ENCODE results near the gene MARCHF3.

DNA sequence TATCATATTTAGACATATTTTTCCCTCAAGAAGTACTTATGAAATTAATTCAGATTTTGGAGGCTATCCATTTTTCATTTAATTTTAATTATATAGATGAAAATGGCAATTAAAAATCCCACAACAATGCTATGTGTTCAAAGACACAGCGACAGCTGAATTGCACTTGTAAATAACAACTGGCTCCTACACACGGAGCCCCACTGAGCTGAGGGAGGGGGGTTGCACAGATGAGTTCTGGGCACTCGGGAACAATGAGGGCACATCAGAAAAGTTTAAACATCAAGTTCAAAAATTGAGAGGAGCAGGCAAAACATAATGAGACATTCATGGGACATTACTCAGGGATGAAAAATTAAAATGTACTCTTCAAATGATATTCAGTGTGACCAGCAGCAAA lies 104.9 kb downstream of the MARCHF3 start:
- TF ChIP-seq CTCF (IDR thresholded peaks at IDR 0.05): no peak
- no peak for TF ChIP-seq POLR2A (IDR thresholded peaks at IDR 0.05)

Data from right lobe of liver (tissue), 4 donors.